ENCODE results near the gene MYRFL.

MYRFL gene

GRCh38 chr12:69897744-69898143, 72.7 kb downstream of the MYRFL start:
- DNase-seq (ENCODE audit: low read depth in 2 of 2), result no peak

GRCh38 chr12:69898236-69898635, 73.2 kb downstream of the MYRFL start:
- no peak for DNase-seq (ENCODE audit: low read depth in 2 of 2)

GRCh38 chr12:69900720-69901131, 75.7 kb downstream of the MYRFL start:
- DNase-seq (ENCODE audit: low read depth in 2 of 2), result peak; percentile 14 to 32

- DNase-seq (ENCODE audit: low read depth in 2 of 2), result no peak
Measured at GRCh38 chr12:69901221-69901905, 76.3 kb downstream of the MYRFL start.

- no peak for DNase-seq (ENCODE audit: low read depth in 2 of 2)
Measured at GRCh38 chr12:69903548-69903947, 78.5 kb downstream of the MYRFL start.

- DNase-seq (ENCODE audit: low read depth in 2 of 2), result no peak
Measured at GRCh38 chr12:69904777-69905176, 79.8 kb downstream of the MYRFL start.

GRCh38 chr12:69905801-69906200, 80.8 kb downstream of the MYRFL start:
- DNase-seq (ENCODE audit: low read depth in 2 of 2), result no peak

GRCh38 chr12:69906411-69907216, 81.6 kb downstream of the MYRFL start:
- DNase-seq (ENCODE audit: low read depth in 2 of 2), result no peak

- no peak for DNase-seq (ENCODE audit: low read depth in 2 of 2)
Measured at GRCh38 chr12:69908203-69908602, 83.2 kb downstream of the MYRFL start.

- DNase-seq (ENCODE audit: low read depth in 2 of 2), result no peak
Measured at GRCh38 chr12:69910694-69911093, 85.7 kb downstream of the MYRFL start.

GRCh38 chr12:69913526-69913925, 88.5 kb downstream of the MYRFL start:
- DNase-seq (ENCODE audit: low read depth in 2 of 2), result no peak

GRCh38 chr12:69915964-69916363, 90.9 kb downstream of the MYRFL start:
- DNase-seq (ENCODE audit: low read depth in 2 of 2), result no peak

- DNase-seq (ENCODE audit: low read depth in 2 of 2), result no peak
Measured at GRCh38 chr12:69916544-69917235, 91.7 kb downstream of the MYRFL start.

- DNase-seq (ENCODE audit: low read depth in 2 of 2), result no peak
Measured at GRCh38 chr12:69918287-69918686, 93.3 kb downstream of the MYRFL start.

- no peak for DNase-seq (ENCODE audit: low read depth in 2 of 2)
Measured at GRCh38 chr12:69919495-69919894, 94.5 kb downstream of the MYRFL start.

GRCh38 chr12:69921831-69922230, 96.8 kb downstream of the MYRFL start:
- DNase-seq (ENCODE audit: low read depth in 2 of 2), result no peak

GRCh38 chr12:69922999-69923398, 98.0 kb downstream of the MYRFL start:
- DNase-seq (ENCODE audit: low read depth in 2 of 2), result no peak

GRCh38 chr12:69925291-69925690, 100.3 kb downstream of the MYRFL start:
- no peak for DNase-seq (ENCODE audit: low read depth in 2 of 2)

GRCh38 chr12:69927164-69927563, 102.1 kb downstream of the MYRFL start:
- no peak for DNase-seq (ENCODE audit: low read depth in 2 of 2)

- no peak for DNase-seq (ENCODE audit: low read depth in 2 of 2)
Measured at GRCh38 chr12:69929125-69929524, 104.1 kb downstream of the MYRFL start.

GRCh38 chr12:69929531-69929930, 104.5 kb downstream of the MYRFL start:
- DNase-seq (ENCODE audit: low read depth in 2 of 2), result no peak

- no peak for DNase-seq (ENCODE audit: low read depth in 2 of 2)
Measured at GRCh38 chr12:69931569-69931968, 106.5 kb downstream of the MYRFL start.

- DNase-seq (ENCODE audit: low read depth in 2 of 2), result no peak
Measured at GRCh38 chr12:69932154-69932553, 107.1 kb downstream of the MYRFL start.

All from stimulated activated CD4-positive, alpha-beta T cell treated with anti-CD3 and anti-CD28 coated beads, Interleukin-1b, Interleukin-23, amount 100 ng/mL, for 1 hour (primary cell).